GM12878 (cell line): ENCODE results near the gene CYSLTR2. TPM values are rescaled to one million over a fixed set of nuclear protein-coding genes. Genes with fewer than 3 reads are reported as not detected.

Source experiments
- ATAC-seq: fragments of 200-7000 bp; cut with Tn5 transposase; 3 replicates; pipeline ENCODE4 v1.9.1; 2020; ENCODE audit warnings: mild to moderate bottlenecking, moderate library complexity
- BruUV-seq: library from RNA; stranded (reverse); fragments of 400-500 nt; replicated peaks from 2 replicates; lab custom pipeline; 2021; lab: Mats Ljungman, UMichigan
- CTCF ChIA-PET: fragments of 300-600 bp; sonication (Branson Sonifier 250); formaldehyde crosslinking; extraction: SDS; loops from one replicate; lab custom pipeline; 2021; ENCODE audit warnings: inconsistent platforms; lab: Yijun Ruan, JAX
- POLR2A ChIA-PET: fragments of 350-600 bp; formaldehyde crosslinking; extraction: SDS; loops from one replicate; lab custom pipeline; 2021; ENCODE audit warnings: inconsistent platforms; lab: Charles Lee
- RAD21 ChIA-PET: fragments of 300-600 bp; sonication (Branson Sonifier 250); formaldehyde crosslinking; loops from one replicate; lab custom pipeline; 2023; ENCODE audit warnings: antibody characterized with exemption; ENCODE audit not compliant: unreplicated experiment; lab: Charles Lee
- SMC1A ChIA-PET: fragments of 300-600 bp; sonication (Branson Sonifier 250); formaldehyde crosslinking; loops from one replicate; lab custom pipeline; 2023; ENCODE audit not compliant: unreplicated experiment, uncharacterized antibody; lab: Charles Lee
- DNase-seq: peaks from one replicate; pipeline ENCODE4 v3.0.0-alpha.2; 2011; ENCODE audit warnings: low read depth, low spot score
- FAIRE-seq: peaks from 3 replicates; lab custom pipeline; 2011; peaks lifted over from hg19 to GRCh38; lab: Jason Lieb, UNC
- H2AFZ ChIP-seq: 2 replicates; pipeline ENCODE4 v1.6.0; 2011; ENCODE audit warnings: low read depth, low read length, control low read depth; ENCODE audit not compliant: control insufficient read depth
- H3K27ac ChIP-seq: 2 replicates; pipeline ENCODE4 v1.5.1; 2011; ENCODE audit warnings: control low read depth; ENCODE audit not compliant: control insufficient read depth, insufficient read depth
- H3K27me3 ChIP-seq, 2 experiments: replicated peaks in 1 of 2; 2 replicates each; pipeline versions ENCODE4 v1.6.0 to v1.6.1; 2011; ENCODE audit warnings: low read length in 1 of 2; ENCODE audit not compliant: control insufficient read depth in 2 of 2, insufficient read depth in 2 of 2
- H3K36me3 ChIP-seq, 2 experiments: 2 replicates each; pipeline ENCODE4 v1.5.1; 2011; ENCODE audit warnings: low read length in 1 of 2; ENCODE audit not compliant: control insufficient read depth in 2 of 2, insufficient read depth in 2 of 2
- H3K4me1 ChIP-seq: 2 replicates; pipeline ENCODE4 v1.6.1; 2011; ENCODE audit warnings: mild to moderate bottlenecking, low read length, moderate library complexity, mixed read lengths; ENCODE audit not compliant: control insufficient read depth, insufficient read depth
- H3K4me2 ChIP-seq: 2 replicates; pipeline ENCODE4 v1.6.0; 2011; ENCODE audit warnings: control low read depth; ENCODE audit not compliant: control insufficient read depth, insufficient read depth
- H3K4me3 ChIP-seq: fragments of 200-600 bp; sonication (generic); 2 replicates; pipeline ENCODE4 v1.5.1; 2016
- H3K79me2 ChIP-seq: 2 replicates; pipeline ENCODE4 v1.6.0; 2011; ENCODE audit warnings: low read length; ENCODE audit not compliant: control insufficient read depth, insufficient read depth
- H3K9ac ChIP-seq: 2 replicates; pipeline ENCODE4 v1.8.0; 2011; ENCODE audit warnings: low read length, control low read depth, mixed read lengths; ENCODE audit not compliant: control insufficient read depth, insufficient read depth
- H3K9me3 ChIP-seq: replicated peaks from 3 replicates; pipeline ENCODE4 v1.5.1; 2011; ENCODE audit warnings: mild to moderate bottlenecking, low read length; ENCODE audit not compliant: control insufficient read depth, insufficient read depth
- H4K20me1 ChIP-seq: 2 replicates; pipeline ENCODE4 v1.6.0; 2011; ENCODE audit not compliant: control insufficient read depth, insufficient read depth
- ASH2L ChIP-seq: fragments of 300-600, 200-600 bp; sonication (generic); IDR thresholded peaks from 2 replicates; pipeline ENCODE4 v1.6.1; 2017; ENCODE audit warnings: low read depth, mild to moderate bottlenecking, borderline replicate concordance
- BHLHE40 ChIP-seq, 2 experiments: fragments of 450-650 bp in 1 of 2; IDR thresholded peaks; 2 replicates each; pipeline ENCODE4 v1.6.1; 2011 to 2017; ENCODE audit warnings: low read depth in 2 of 2, borderline replicate concordance in 1 of 2, improper control_type of control experiment in 1 of 2, low read length in 1 of 2, mild to moderate bottlenecking in 1 of 2
- CBFB ChIP-seq: IDR thresholded peaks from 2 replicates; pipeline ENCODE4 v1.6.1; 2016; ENCODE audit warnings: antibody characterized with exemption, low read depth
- CBX3 ChIP-seq: fragments of 200-600 bp; sonication (generic); IDR thresholded peaks from 2 replicates; pipeline ENCODE4 v1.6.1; 2016; ENCODE audit warnings: low read depth, borderline replicate concordance
- CBX5 ChIP-seq: sonication (generic); IDR thresholded peaks from 2 replicates; pipeline ENCODE4 v1.6.1; 2016; ENCODE audit warnings: low read depth, moderate library complexity, mild to moderate bottlenecking, inconsistent platforms
- CREM ChIP-seq: IDR thresholded peaks from 2 replicates; pipeline ENCODE4 v1.6.1; 2014; ENCODE audit warnings: antibody characterized with exemption, low read depth
- CUX1 ChIP-seq: IDR thresholded peaks from 2 replicates; pipeline ENCODE4 v1.6.1; 2012; ENCODE audit warnings: improper control_type of control experiment, low read depth, low read length; ENCODE audit not compliant: insufficient replicate concordance
- FOS ChIP-seq: IDR thresholded peaks from 3 replicates; pipeline ENCODE4 v1.6.1; 2011; ENCODE audit warnings: borderline replicate concordance; ENCODE audit not compliant: insufficient read length; ENCODE audit errors: extremely low read depth
- FOXK2 ChIP-seq: fragments of 450-650 bp; IDR thresholded peaks from 2 replicates; pipeline ENCODE4 v1.6.1; 2017; ENCODE audit warnings: mild to moderate bottlenecking, moderate library complexity
- FOXM1 ChIP-seq: IDR thresholded peaks from 2 replicates; pipeline ENCODE4 v1.6.1; 2012; ENCODE audit warnings: low read depth, mild to moderate bottlenecking, inconsistent platforms, low read length, moderate library complexity
- POLR2AphosphoS2 ChIP-seq: IDR thresholded peaks from 2 replicates; pipeline ENCODE4 v1.6.1; 2011; ENCODE audit warnings: low read depth, mild to moderate bottlenecking, low read length, improper control_type of control experiment, moderate library complexity
- POU2F2 ChIP-seq: IDR thresholded peaks from 3 replicates; pipeline ENCODE4 v1.6.1; 2011; ENCODE audit warnings: low read depth, mild to moderate bottlenecking, low read length, borderline replicate concordance
- YY1 ChIP-seq: IDR thresholded peaks from 2 replicates; pipeline ENCODE4 v1.6.1; 2011; ENCODE audit warnings: low read depth, mild to moderate bottlenecking, low read length
- ZSCAN29 ChIP-seq: fragments of 450-650 bp; IDR thresholded peaks from 2 replicates; pipeline ENCODE4 v1.6.1; 2017; ENCODE audit warnings: mild to moderate bottlenecking, moderate library complexity
- WGBS: methylation state at CpG from one replicate; pipeline ENCODE4 v1.1.6; 2016; ENCODE audit warnings: low lambda C conversion rate; ENCODE audit not compliant: insufficient replicate concordance, insufficient coverage; ENCODE audit errors: missing lambda C conversion rate; 5-methylcytosine and 5-hydroxymethylcytosine counted together
- in situ Hi-C: fragments of 300-500 bp; cut with MboI; formaldehyde crosslinking; loops from 9 replicates; pipeline ENCODE4 v1.14.3; 2018; ENCODE audit warnings: mixed read lengths
- intact Hi-C: fragments of 100-400 bp; cut with micrococcal nuclease; formaldehyde crosslinking; loops from one replicate; pipeline ENCODE4 v1.14.2; 2022; ENCODE audit not compliant: unreplicated experiment
- polyA plus RNA-seq, 11 experiments: library from polyadenylated mRNA; depleted of rRNA in 4 of 11; unstranded in 6 of 11; stranded (reverse) in 5 of 11; fragments of >200 nt; fragmentation: Nextera tagmentation in 4 of 11; fragmentation: Illumina TruSeq in 1 of 11; extraction: Ambion mirVana in 4 of 11; extraction: Trizol in 1 of 11; gene quantifications; 1 replicate in 1 of 11; 2 replicates in 10 of 11; pipeline versions ENCODE4 v1.2.1 to v1.2.3, GENCODE V29; 2011 to 2016; ENCODE audit warnings: inconsistent platforms in 2 of 11, missing spikeins in 2 of 11, low read depth in 1 of 11
- total RNA-seq, 4 experiments: library from RNA; depleted of rRNA in 3 of 4; stranded (reverse); fragments of >200 nt in 3 of 4; fragmentation: Illumina TruSeq in 1 of 4; extraction: Trizol in 1 of 4; gene quantifications; 2 replicates each; pipeline versions ENCODE4 v1.2.1 to v1.2.3, GENCODE V29; 2013 to 2021
- TF ChIP-seq, protein P1 (sequence below): fragments of 450-650 bp; IDR thresholded peaks from 2 replicates; pipeline ENCODE4 v1.6.1; 2017; ENCODE audit warnings: mild to moderate bottlenecking, moderate library complexity

The CYSLTR2 gene
- total and polyA plus RNA-seq, 10 of the 15 experiments (the other 5 are each of a cell fraction or from before 2014, with no cell fraction given), result 0.02 to 0.08 (median 0.03) TPM; not detected in 5

GRCh38 chr13:48687249-48687648 is 33.5 kb downstream of the CYSLTR2 start:
- DNase-seq (no peak), FAIRE-seq (no peak), ATAC-seq (no peak)
- in situ Hi-C loops, result no loop called here
- no peak overlapping the region for H3K4me3 ChIP-seq
- H3K27ac ChIP-seq, result no peak overlapping the region
- no peak overlapping the region for H3K9ac ChIP-seq
- SMC1A ChIA-PET, result no interaction called here
- intact Hi-C loops, result no loop called here
- H2AFZ ChIP-seq, result no peak overlapping the region
- CTCF ChIA-PET, result no interaction called here
- RAD21 ChIA-PET, result no interaction called here
- H3K4me2 ChIP-seq, result no peak overlapping the region
- TF ChIP-seq CBX3 (no peak), YY1 (no peak), ASH2L (no peak), FOXM1 (no peak), CBFB (no peak), FOS (no peak), ZSCAN29 (no peak), FOXK2 (no peak), POU2F2 (no peak), CUX1 (no peak), CREM (no peak), CBX5 (no peak), BHLHE40 (IDR thresholded peaks at IDR 0.05; ENCODE audit: borderline replicate concordance in 1 of 2, low read depth in 2 of 2, low read length in 1 of 2) (no peak), POLR2AphosphoS2 (no peak)
- TF ChIP-seq, protein P1, sequence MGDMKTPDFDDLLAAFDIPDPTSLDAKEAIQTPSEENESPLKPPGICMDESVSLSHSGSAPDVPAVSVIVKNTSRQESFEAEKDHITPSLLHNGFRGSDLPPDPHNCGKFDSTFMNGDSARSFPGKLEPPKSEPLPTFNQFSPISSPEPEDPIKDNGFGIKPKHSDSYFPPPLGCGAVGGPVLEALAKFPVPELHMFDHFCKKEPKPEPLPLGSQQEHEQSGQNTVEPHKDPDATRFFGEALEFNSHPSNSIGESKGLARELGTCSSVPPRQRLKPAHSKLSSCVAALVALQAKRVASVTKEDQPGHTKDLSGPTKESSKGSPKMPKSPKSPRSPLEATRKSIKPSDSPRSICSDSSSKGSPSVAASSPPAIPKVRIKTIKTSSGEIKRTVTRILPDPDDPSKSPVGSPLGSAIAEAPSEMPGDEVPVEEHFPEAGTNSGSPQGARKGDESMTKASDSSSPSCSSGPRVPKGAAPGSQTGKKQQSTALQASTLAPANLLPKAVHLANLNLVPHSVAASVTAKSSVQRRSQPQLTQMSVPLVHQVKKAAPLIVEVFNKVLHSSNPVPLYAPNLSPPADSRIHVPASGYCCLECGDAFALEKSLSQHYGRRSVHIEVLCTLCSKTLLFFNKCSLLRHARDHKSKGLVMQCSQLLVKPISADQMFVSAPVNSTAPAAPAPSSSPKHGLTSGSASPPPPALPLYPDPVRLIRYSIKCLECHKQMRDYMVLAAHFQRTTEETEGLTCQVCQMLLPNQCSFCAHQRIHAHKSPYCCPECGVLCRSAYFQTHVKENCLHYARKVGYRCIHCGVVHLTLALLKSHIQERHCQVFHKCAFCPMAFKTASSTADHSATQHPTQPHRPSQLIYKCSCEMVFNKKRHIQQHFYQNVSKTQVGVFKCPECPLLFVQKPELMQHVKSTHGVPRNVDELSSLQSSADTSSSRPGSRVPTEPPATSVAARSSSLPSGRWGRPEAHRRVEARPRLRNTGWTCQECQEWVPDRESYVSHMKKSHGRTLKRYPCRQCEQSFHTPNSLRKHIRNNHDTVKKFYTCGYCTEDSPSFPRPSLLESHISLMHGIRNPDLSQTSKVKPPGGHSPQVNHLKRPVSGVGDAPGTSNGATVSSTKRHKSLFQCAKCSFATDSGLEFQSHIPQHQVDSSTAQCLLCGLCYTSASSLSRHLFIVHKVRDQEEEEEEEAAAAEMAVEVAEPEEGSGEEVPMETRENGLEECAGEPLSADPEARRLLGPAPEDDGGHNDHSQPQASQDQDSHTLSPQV, result no peak
- 74% methylated on average over 3 of the region's 3 CpGs for WGBS
- no peaks in the 10 kb centered on the region for H4K20me1 ChIP-seq
- POLR2A ChIA-PET, result no interaction called here
- no peaks in the 10 kb centered on the region for H3K4me1 ChIP-seq
- H3K79me2 ChIP-seq, result no peaks in the 10 kb centered on the region
- H3K36me3 ChIP-seq, result no peaks in the 10 kb centered on the region
- no peaks in the 10 kb centered on the region; a peak in 1 of 4 replicates for H3K27me3 ChIP-seq
- no peaks in the 10 kb centered on the region for H3K9me3 ChIP-seq
- no TSS peak for BruUV-seq
